HG02588 (cell line): ENCODE measurements around the gene MAPK9.
"Not testable (repeated sequence)": the region's sequence is repeated elsewhere in the genome, so short reads cannot be mapped to it uniquely, and the experiment has no call there.

Experiments
- ATAC-seq: cut with Tn5 transposase; IDR thresholded peaks from one replicate; pipeline ENCODE4 v1.9.1; 2021; ENCODE audit warnings: mild to moderate bottlenecking, moderate library complexity; ENCODE audit not compliant: unreplicated experiment

Gene MAPK9

GRCh38 chr5:180238631-180239030 is 53.3 kb downstream of the MAPK9 start:
- ATAC-seq: no peak

- no peak for ATAC-seq
Observed at GRCh38 chr5:180235846-180236245, 56.0 kb downstream of the MAPK9 start.

- no peak for ATAC-seq
Observed at GRCh38 chr5:180235077-180235476, 56.8 kb downstream of the MAPK9 start.

- no peak for ATAC-seq
Observed at GRCh38 chr5:180234271-180234670, 57.6 kb downstream of the MAPK9 start.

- ATAC-seq: no peak
Observed at GRCh38 chr5:180233729-180234128, 58.2 kb downstream of the MAPK9 start.

GRCh38 chr5:180230017-180230416 is 61.9 kb downstream of the MAPK9 start:
- no peak for ATAC-seq

- ATAC-seq: no peak
Observed at GRCh38 chr5:180222056-180222455, 69.8 kb downstream of the MAPK9 start.

GRCh38 chr5:180217797-180218196 is 74.1 kb downstream of the MAPK9 start:
- no peak for ATAC-seq

GRCh38 chr5:180216646-180217171 is 75.2 kb downstream of the MAPK9 start:
- no peak for ATAC-seq

GRCh38 chr5:180215783-180216630 is 75.9 kb downstream of the MAPK9 start:
- no peak for ATAC-seq

- ATAC-seq: no peak
Observed at GRCh38 chr5:180214870-180215770, 76.8 kb downstream of the MAPK9 start.

- no peak for ATAC-seq
Observed at GRCh38 chr5:180213657-180214207, 78.2 kb downstream of the MAPK9 start.

- no peak for ATAC-seq
Observed at GRCh38 chr5:180213256-180213600, 78.7 kb downstream of the MAPK9 start.

GRCh38 chr5:180212363-180213255 is 79.3 kb downstream of the MAPK9 start:
- ATAC-seq: no peak

GRCh38 chr5:180211761-180212035 is 80.2 kb downstream of the MAPK9 start:
- no peak for ATAC-seq

- no peak for ATAC-seq
Observed at GRCh38 chr5:180210961-180211760, 80.7 kb downstream of the MAPK9 start.

- ATAC-seq: not testable (repeated sequence)
Observed at GRCh38 chr5:180210077-180210476, 81.8 kb downstream of the MAPK9 start.

GRCh38 chr5:180209137-180209581 is 82.7 kb downstream of the MAPK9 start, which contains the start of gene RASGEF1C:
Gene RASGEF1C, minus strand, starts transcription at chr5:180209211. Its CDS starts 71,159 bp downstream, at chr5:180138052.
- no peak for ATAC-seq

GRCh38 chr5:180208435-180209081 is 83.3 kb downstream of the MAPK9 start:
- ATAC-seq: no peak
